AG09309 (cell line): ENCODE data around the gene POU6F2.

Experiments used
- DNase-seq: peaks from one replicate; pipeline ENCODE4 v3.0.0-alpha.2; 2010; ENCODE audit warnings: low read depth
- H3K4me3 ChIP-seq: 2 replicates; pipeline ENCODE4 v1.5.1; 2011; ENCODE audit warnings: mild to moderate bottlenecking, low read depth, low read length, moderate library complexity; ENCODE audit not compliant: control insufficient read depth
- TF ChIP-seq, protein P1 (sequence below): IDR thresholded peaks from 2 replicates; pipeline ENCODE4 v1.5.1; 2011; ENCODE audit warnings: mild to moderate bottlenecking, low read depth, low read length, inconsistent platforms; ENCODE audit not compliant: insufficient read depth, control insufficient read depth; ENCODE audit errors: missing control alignments

Gene POU6F2

DNA sequence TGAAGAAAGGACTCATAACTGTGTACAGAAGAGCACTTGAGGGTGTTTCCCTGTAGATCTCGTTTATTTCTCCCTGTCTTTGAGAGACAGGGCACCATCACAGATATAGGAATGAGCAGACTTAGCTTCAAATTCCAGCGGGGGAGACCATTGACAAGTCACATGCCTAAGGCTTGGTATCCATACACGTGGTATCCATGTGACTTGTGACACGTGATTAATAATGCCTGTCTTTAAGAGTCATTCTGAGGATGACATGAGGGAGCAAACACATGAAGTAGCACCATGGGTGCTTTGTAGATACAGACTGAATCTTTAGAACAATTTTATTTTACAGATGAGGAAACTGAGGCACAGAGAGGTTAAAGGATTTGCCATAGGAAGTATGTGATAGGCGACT lies 292.3 kb downstream of the POU6F2 start:
- DNase-seq, result no peak

DNA sequence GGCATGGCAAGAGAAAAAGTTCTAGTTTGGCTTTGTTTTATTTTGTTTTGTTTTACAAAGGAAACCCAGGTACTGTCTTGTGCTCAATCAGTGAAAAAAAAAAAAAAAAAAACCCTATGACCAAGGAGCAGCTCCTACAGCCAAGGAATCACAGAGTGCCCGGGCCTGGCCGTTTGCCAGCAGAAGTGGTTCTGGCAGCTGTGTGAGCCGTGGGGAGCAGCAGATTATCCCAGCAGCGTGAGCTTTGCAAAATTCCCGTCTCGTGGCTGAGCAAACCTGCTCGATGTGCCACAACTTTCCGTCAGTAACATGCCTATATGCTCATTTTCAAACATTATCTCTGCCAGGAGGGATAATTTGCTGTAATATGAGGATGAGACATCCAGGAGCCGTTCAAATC lies 293.7 kb downstream of the POU6F2 start:
- no peak overlapping the region for H3K4me3 ChIP-seq
- no peak for DNase-seq
- TF ChIP-seq, protein P1, sequence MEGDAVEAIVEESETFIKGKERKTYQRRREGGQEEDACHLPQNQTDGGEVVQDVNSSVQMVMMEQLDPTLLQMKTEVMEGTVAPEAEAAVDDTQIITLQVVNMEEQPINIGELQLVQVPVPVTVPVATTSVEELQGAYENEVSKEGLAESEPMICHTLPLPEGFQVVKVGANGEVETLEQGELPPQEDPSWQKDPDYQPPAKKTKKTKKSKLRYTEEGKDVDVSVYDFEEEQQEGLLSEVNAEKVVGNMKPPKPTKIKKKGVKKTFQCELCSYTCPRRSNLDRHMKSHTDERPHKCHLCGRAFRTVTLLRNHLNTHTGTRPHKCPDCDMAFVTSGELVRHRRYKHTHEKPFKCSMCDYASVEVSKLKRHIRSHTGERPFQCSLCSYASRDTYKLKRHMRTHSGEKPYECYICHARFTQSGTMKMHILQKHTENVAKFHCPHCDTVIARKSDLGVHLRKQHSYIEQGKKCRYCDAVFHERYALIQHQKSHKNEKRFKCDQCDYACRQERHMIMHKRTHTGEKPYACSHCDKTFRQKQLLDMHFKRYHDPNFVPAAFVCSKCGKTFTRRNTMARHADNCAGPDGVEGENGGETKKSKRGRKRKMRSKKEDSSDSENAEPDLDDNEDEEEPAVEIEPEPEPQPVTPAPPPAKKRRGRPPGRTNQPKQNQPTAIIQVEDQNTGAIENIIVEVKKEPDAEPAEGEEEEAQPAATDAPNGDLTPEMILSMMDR, result no peak

More for the DNA sequence above, 292.3 kb downstream of the POU6F2 start:
- TF ChIP-seq, protein P1, result no peak
- H3K4me3 ChIP-seq, result no peak overlapping the region

DNA sequence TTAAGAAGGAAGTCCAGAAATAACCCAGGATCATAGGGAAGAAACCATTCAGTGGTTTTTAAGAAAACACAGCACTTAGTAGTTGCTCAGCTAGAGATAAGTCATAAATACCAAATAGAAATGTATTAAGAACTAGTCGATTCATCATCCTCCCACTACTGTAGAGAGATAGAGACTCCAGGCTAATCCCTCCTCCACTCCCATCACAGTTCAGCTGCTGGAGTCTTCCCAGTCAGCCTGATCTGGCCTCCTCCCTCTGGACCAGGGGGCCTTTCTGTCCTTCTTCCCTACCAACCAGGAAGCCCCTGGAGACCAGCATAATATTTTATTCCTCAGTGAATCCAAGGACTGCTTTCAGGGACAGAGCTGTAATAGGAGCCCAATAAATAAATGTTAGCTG lies 294.4 kb downstream of the POU6F2 start:
- DNase-seq, result no peak
- TF ChIP-seq, protein P1, result no peak
- H3K4me3 ChIP-seq, result no peak overlapping the region

DNA sequence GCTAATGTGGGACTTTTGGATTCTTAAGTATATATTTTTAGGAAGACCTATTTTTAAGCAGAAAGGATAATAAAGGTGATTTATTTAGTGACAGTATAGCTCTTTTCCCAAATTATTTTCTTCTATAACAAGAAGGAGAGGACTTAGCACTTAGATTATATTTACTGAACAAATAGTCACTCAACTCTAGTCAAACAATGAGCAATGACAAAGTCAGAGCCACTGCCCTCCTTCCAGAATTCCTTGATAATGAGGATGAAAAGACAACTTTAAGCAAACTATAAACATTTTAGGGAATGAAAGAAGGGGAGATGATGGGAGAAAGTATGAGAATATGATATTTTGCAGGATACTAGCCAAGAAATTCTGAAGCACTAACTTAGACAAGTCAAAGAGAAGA lies 295.0 kb downstream of the POU6F2 start:
- TF ChIP-seq, protein P1, result no peak
- no peak for DNase-seq
- no peak overlapping the region for H3K4me3 ChIP-seq

DNA sequence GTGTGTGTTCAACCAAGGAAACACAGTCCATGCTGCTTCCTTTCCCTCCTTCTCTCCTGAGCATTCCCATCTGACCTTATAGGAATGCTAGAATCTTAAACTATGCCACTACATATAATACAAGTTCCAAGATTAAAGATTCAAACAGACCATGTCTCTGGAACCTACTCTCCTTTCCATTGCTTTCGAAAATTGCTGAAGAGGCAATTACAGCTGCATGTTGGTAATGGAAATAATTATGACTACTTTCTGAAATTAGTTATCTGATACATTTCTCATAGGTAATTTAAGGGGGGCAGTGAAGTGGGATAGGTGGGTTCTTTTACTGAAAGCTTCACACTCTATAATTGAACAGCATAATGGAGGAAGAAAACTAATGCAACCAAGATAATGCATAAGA lies 302.6 kb downstream of the POU6F2 start:
- TF ChIP-seq, protein P1, result no peak
- DNase-seq, result no peak
- no peak overlapping the region for H3K4me3 ChIP-seq

DNA sequence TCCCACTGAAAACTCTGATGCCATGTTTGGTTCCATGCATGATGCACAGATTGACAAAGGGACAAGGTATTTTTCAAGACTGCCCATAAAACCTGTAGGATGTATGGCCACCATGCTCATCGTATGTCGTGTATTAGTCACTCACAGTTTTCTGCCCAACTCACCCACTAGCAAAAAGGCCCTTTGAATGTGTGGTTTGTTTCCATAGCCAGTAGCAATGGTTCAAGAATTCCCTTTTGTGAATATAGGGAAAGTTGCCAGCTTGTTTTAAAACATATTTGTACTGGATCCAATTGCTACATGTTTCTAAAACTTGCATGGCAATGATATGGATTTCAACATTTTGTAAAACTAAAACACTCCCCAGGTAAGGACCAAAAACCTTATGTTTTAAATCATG lies 307.5 kb downstream of the POU6F2 start:
- TF ChIP-seq, protein P1, result no peak
- DNase-seq, result no peak
- H3K4me3 ChIP-seq, result no peak overlapping the region

DNA sequence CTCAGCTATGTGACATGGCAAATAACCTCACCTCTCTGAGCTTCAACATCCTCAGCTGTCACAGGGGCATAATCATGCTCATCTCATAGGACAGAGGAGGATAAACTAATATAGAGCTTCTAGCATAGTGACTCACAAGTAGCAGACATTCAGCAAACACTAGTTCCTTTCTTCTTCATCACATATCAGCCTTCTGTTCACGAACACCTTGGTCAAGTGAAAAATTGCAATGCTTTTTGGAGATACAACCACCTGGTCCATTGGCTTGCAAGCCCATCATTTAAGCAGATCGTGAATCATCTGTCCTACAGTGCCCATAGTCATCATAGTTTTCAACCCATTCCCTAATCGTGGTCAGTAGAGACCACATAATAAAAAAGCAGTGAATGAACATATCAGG lies 310.6 kb downstream of the POU6F2 start:
- DNase-seq, result no peak
- TF ChIP-seq, protein P1, result no peak
- H3K4me3 ChIP-seq, result no peak overlapping the region
